ENCODE results near the gene KCND3. TPM values are rescaled to one million over a fixed set of nuclear protein-coding genes. Genes with fewer than 3 reads are reported as not detected.

The KCND3 gene
- total and polyA plus RNA-seq, 2 of the 4 experiments (the other 2 are of a cell fraction), result under 0.01 to 0.03 TPM

- dilution Hi-C loops (cut with HindIII; ENCODE audit: low sequenced_read_pairs, unreplicated experiment), result no loop called here
- peak; percentile 91 for DNase-seq
Measured at GRCh38 chr1:111733183-111733991, 256.1 kb downstream of the KCND3 start.

More at GRCh38 chr1:111733183-111733991, 256.1 kb downstream of the KCND3 start:
- Histone ChIP-seq H2AK5ac (ENCODE audit: low read depth, low read length) (peak overlapping the region; percentile 87), H3K4ac (ENCODE audit: low read depth, low read length) (peak overlapping the region; percentile 72), H2BK5ac (ENCODE audit: low read depth, low read length, poor library complexity, severe bottlenecking) (peak overlapping the region; percentile 49), H3K9me3 (ENCODE audit: control insufficient read depth, insufficient read depth, low read length) (no peaks in the 10 kb centered on the region), H2BK120ac (ENCODE audit: low read depth, low read length) (peak overlapping the region; percentile 73), H2AFZ (replicated peaks; ENCODE audit: low read length, poor library complexity) (peak overlapping the region; percentile 90), H4K20me1 (ENCODE audit: insufficient read depth, low read length) (peaks cover 7% of the 10 kb centered on the region; the same call in 1 of the 2 replicates), H3K27ac (ENCODE audit: insufficient read depth, low read length) (peak overlapping the region; percentile 45), H3K4me1 (ENCODE audit: control insufficient read depth, insufficient read depth, low read length) (peaks cover 35% of the 10 kb centered on the region), H2BK15ac (ENCODE audit: low read depth, low read length) (peak overlapping the region; percentile 0; the same call in 1 of the 3 replicates), H4K91ac (ENCODE audit: insufficient read depth, low read depth, low read length) (peak overlapping the region; percentile 58; the same call in 1 of the 2 replicates), H2AK9ac (replicated peaks; ENCODE audit: low read depth, low read length, poor library complexity) (peak overlapping the region; percentile 68), H2BK20ac (ENCODE audit: low read depth, low read length) (peak overlapping the region; percentile 15; the same call in 1 of the 2 replicates), H3K79me1 (ENCODE audit: low read depth in 1 of 2, low read length in 2 of 2) (peaks cover 18 to 68% of the 10 kb centered on the region in 2 experiments; a peak in 2 of 4 replicates), H4K8ac (ENCODE audit: low read depth in 2 of 2, low read length in 2 of 2) (peak overlapping the region; percentile 67 to 72), H3K27me3 (ENCODE audit: control insufficient read depth, insufficient read depth, low read length) (no peaks in the 10 kb centered on the region), H4K5ac (ENCODE audit: low read depth, low read length) (peak overlapping the region; percentile 27), H3K9me1 (ENCODE audit: insufficient read depth, low read length) (peaks cover 32% of the 10 kb centered on the region), H3K4me2 (ENCODE audit: low read depth, low read length) (peak overlapping the region; percentile 10; the same call in 1 of the 2 replicates), H3K18ac (ENCODE audit: low read depth, low read length) (peak overlapping the region; percentile 67; the same call in 1 of the 2 replicates), H3K23ac (ENCODE audit: low read depth, low read length) (peak overlapping the region; percentile 21; the same call in 1 of the 2 replicates), H3K56ac (ENCODE audit: extremely low read depth, insufficient read depth, low read length) (no peak overlapping the region), H3K14ac (replicated peaks; ENCODE audit: low read depth, low read length) (peak overlapping the region; percentile 84; the same call in 1 of the 2 replicates), H3K9ac (ENCODE audit: low read depth, low read length) (no peak overlapping the region), H3K4me3 (ENCODE audit: insufficient read depth, low read depth, low read length) (no peak overlapping the region), H3K36me3 (ENCODE audit: control insufficient read depth, insufficient read depth, low read length) (no peaks in the 10 kb centered on the region)
- intact Hi-C loops (cut with micrococcal nuclease), result no loop called here
- no TSS peak for BruUV-seq (replicated peaks)
- POLR2A ChIA-PET (ENCODE audit: unreplicated experiment), result no interaction called here
- CTCF ChIA-PET, result interaction anchor here (1.1 kb wide), 1 partner anchor 19 kb away, joined by 3 read pairs; no protein-coding TSS in a partner anchor
- 17% methylated on average over 2 of the region's 9 CpGs; no CpG with 5 or more reads in 1 of the 2 experiments for WGBS, 2 experiments (ENCODE audit: extremely low coverage in 2 of 2, insufficient read length in 1 of 2)
- peak; percentile 76 for ATAC-seq (ENCODE audit: low read depth)
- in situ Hi-C loops (cut with MboI; ENCODE audit: low sequenced_read_pairs), result no loop called here
- TF ChIP-seq, protein P1, sequence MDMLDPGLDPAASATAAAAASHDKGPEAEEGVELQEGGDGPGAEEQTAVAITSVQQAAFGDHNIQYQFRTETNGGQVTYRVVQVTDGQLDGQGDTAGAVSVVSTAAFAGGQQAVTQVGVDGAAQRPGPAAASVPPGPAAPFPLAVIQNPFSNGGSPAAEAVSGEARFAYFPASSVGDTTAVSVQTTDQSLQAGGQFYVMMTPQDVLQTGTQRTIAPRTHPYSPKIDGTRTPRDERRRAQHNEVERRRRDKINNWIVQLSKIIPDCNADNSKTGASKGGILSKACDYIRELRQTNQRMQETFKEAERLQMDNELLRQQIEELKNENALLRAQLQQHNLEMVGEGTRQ (IDR thresholded peaks at IDR 0.05; ENCODE audit: low read depth, low read length), result 0 out of 2 replicates have a peak, but pooled peaks have one; percentile 2
- TF ChIP-seq FOS (IDR thresholded peaks at IDR 0.05; ENCODE audit: low read depth, low read length), result peak; percentile 52
- TF ChIP-seq CEBPB (IDR thresholded peaks at IDR 0.05; ENCODE audit: low read depth, low read length), result no peak
- 0 out of 2 replicates have a peak, but pooled peaks have one; percentile 44 for TF ChIP-seq MAZ (IDR thresholded peaks at IDR 0.05; ENCODE audit: borderline replicate concordance, low read depth, low read length)
- TF ChIP-seq SMC3 (IDR thresholded peaks at IDR 0.05; ENCODE audit: low read depth, low read length), result no peak
- peak; percentile 62; the same call in 1 of the 2 replicates for TF ChIP-seq NFE2L2 (IDR thresholded peaks at IDR 0.05; ENCODE audit: low read depth, low read length)
- peak; percentile 26; the same call in 1 of the 2 replicates for TF ChIP-seq POLR2A (IDR thresholded peaks at IDR 0.05; ENCODE audit: low read depth, low read length)
- TF ChIP-seq MAFK (IDR thresholded peaks at IDR 0.05; ENCODE audit: low read depth, low read length), result no peak; the same call in 1 of the 2 replicates
- no peak for TF ChIP-seq CHD1 (IDR thresholded peaks at IDR 0.05; ENCODE audit: low read depth, low read length)

Data from IMR-90 (cell line).